Measurements from ENCODE around the gene CACUL1. TPM values are rescaled to one million over a fixed set of nuclear protein-coding genes. Genes with fewer than 3 reads are reported as not detected.

CACUL1 gene
- total and polyA plus RNA-seq, 4 donors: 3.9 to 15.8 (median 13.1) TPM

GRCh38 chr10:118710487-118710886 is 44.3 kb downstream of the CACUL1 start:
- no peaks in the 10 kb centered on the region for H3K27me3 ChIP-seq (ENCODE audit: control insufficient read depth in 4 of 4, insufficient read depth in 4 of 4, low read length in 3 of 4)
- H3K27ac ChIP-seq (ENCODE audit: low read depth in 1 of 2, low read length in 2 of 2): no peak overlapping the region
- no peak overlapping the region for H3K4me3 ChIP-seq (ENCODE audit: low read depth in 1 of 3, low read length in 3 of 3)
- no peaks in the 10 kb centered on the region for H3K9me3 ChIP-seq (ENCODE audit: control insufficient read depth in 4 of 4, low read length in 3 of 4)
- H3K9ac ChIP-seq (ENCODE audit: low read depth in 1 of 2, low read length in 2 of 2): no peak overlapping the region
- no peak for DNase-seq (ENCODE audit: low spot score)
- no peaks in the 10 kb centered on the region for H3K36me3 ChIP-seq (ENCODE audit: control insufficient read depth in 4 of 4, insufficient read depth in 3 of 4, low read depth in 1 of 4, low read length in 3 of 4)
- no peaks in the 10 kb centered on the region for H3K4me1 ChIP-seq (ENCODE audit: control insufficient read depth in 4 of 4, insufficient read depth in 4 of 4, low read length in 3 of 4)
- WGBS: 94% methylated on average over 1 of the region's 1 CpG
- no peak for TF ChIP-seq EGR1 (IDR thresholded peaks at IDR 0.05; ENCODE audit: low read depth in 2 of 2)
- no peak for TF ChIP-seq FOXA2 (IDR thresholded peaks at IDR 0.05)
- TF ChIP-seq GABPA (IDR thresholded peaks at IDR 0.05 in 1 of 2, conservative IDR thresholded peaks at IDR 0.05 in 1 of 2): no peak
- TF ChIP-seq MAX (IDR thresholded peaks at IDR 0.05): no peak
- TF ChIP-seq NR2F2 (IDR thresholded peaks at IDR 0.05): no peak
- TF ChIP-seq TAF1 (conservative IDR thresholded peaks at IDR 0.05): no peak
- no peak for TF ChIP-seq RXRA (IDR thresholded peaks at IDR 0.05)
- no peak for TF ChIP-seq REST (IDR thresholded peaks at IDR 0.05)
- TF ChIP-seq YY1 (IDR thresholded peaks at IDR 0.05): no peak
- no peak for TF ChIP-seq FOXA1 (IDR thresholded peaks at IDR 0.05)
- TF ChIP-seq HNF4A (conservative IDR thresholded peaks at IDR 0.05): no peak
- TF ChIP-seq ZBTB33 (IDR thresholded peaks at IDR 0.05): no peak
- no peak for TF ChIP-seq HNF4G (IDR thresholded peaks at IDR 0.05)

- Histone ChIP-seq H3K27ac (ENCODE audit: low read depth in 1 of 2, low read length in 2 of 2) (no peak overlapping the region), H3K4me3 (ENCODE audit: low read depth in 1 of 3, low read length in 3 of 3) (no peak overlapping the region), H3K9me3 (ENCODE audit: control insufficient read depth in 4 of 4, low read length in 3 of 4) (no peaks in the 10 kb centered on the region), H3K27me3 (ENCODE audit: control insufficient read depth in 4 of 4, insufficient read depth in 4 of 4, low read length in 3 of 4) (no peaks in the 10 kb centered on the region), H3K36me3 (ENCODE audit: control insufficient read depth in 4 of 4, insufficient read depth in 3 of 4, low read depth in 1 of 4, low read length in 3 of 4) (peaks cover 0 to 2% (median 0%) of the 10 kb centered on the region in 4 donors), H3K9ac (ENCODE audit: low read depth in 1 of 2, low read length in 2 of 2) (no peak overlapping the region), H3K4me1 (ENCODE audit: control insufficient read depth in 4 of 4, insufficient read depth in 4 of 4, low read length in 3 of 4) (no peaks in the 10 kb centered on the region)
- no peak for TF ChIP-seq GABPA (IDR thresholded peaks at IDR 0.05 in 1 of 2, conservative IDR thresholded peaks at IDR 0.05 in 1 of 2)
- no peak for TF ChIP-seq JUND (IDR thresholded peaks at IDR 0.05)
- no peak for TF ChIP-seq TAF1 (conservative IDR thresholded peaks at IDR 0.05)
- WGBS: 95% methylated on average over 7 of the region's 7 CpGs
- DNase-seq (ENCODE audit: low spot score): no peak
These were observed 46.2 kb downstream of the CACUL1 start for GRCh38 chr10:118708571-118708970.

- Histone ChIP-seq H3K27ac (ENCODE audit: low read depth in 1 of 2, low read length in 2 of 2) (no peak overlapping the region), H3K27me3 (ENCODE audit: control insufficient read depth in 4 of 4, insufficient read depth in 4 of 4, low read length in 3 of 4) (no peaks in the 10 kb centered on the region), H3K36me3 (ENCODE audit: control insufficient read depth in 4 of 4, insufficient read depth in 3 of 4, low read depth in 1 of 4, low read length in 3 of 4) (peaks cover 0 to 5% (median 4%) of the 10 kb centered on the region in 4 donors), H3K4me3 (ENCODE audit: low read depth in 1 of 3, low read length in 3 of 3) (no peak overlapping the region), H3K4me1 (ENCODE audit: control insufficient read depth in 4 of 4, insufficient read depth in 4 of 4, low read length in 3 of 4) (no peaks in the 10 kb centered on the region), H3K9ac (ENCODE audit: low read depth in 1 of 2, low read length in 2 of 2) (no peak overlapping the region), H3K9me3 (ENCODE audit: control insufficient read depth in 4 of 4, low read length in 3 of 4) (no peaks in the 10 kb centered on the region)
- WGBS: 97% methylated on average over 6 of the region's 6 CpGs
- DNase-seq (ENCODE audit: low spot score): no peak
- TF ChIP-seq NR2F2 (IDR thresholded peaks at IDR 0.05) (no peak), CTCF (IDR thresholded peaks at IDR 0.05; ENCODE audit: low read depth, low read length, missing input control) (no peak), JUND (IDR thresholded peaks at IDR 0.05) (no peak), FOXA1 (IDR thresholded peaks at IDR 0.05) (no peak), GABPA (IDR thresholded peaks at IDR 0.05 in 1 of 2, conservative IDR thresholded peaks at IDR 0.05 in 1 of 2) (no peak), ZBTB33 (IDR thresholded peaks at IDR 0.05) (no peak), YY1 (IDR thresholded peaks at IDR 0.05) (no peak)
These were observed 50.1 kb downstream of the CACUL1 start for GRCh38 chr10:118704711-118705110.

All from liver (tissue), 9 donors.